Measurements from ENCODE around the gene ZC3H18.

Gene ZC3H18

DNA sequence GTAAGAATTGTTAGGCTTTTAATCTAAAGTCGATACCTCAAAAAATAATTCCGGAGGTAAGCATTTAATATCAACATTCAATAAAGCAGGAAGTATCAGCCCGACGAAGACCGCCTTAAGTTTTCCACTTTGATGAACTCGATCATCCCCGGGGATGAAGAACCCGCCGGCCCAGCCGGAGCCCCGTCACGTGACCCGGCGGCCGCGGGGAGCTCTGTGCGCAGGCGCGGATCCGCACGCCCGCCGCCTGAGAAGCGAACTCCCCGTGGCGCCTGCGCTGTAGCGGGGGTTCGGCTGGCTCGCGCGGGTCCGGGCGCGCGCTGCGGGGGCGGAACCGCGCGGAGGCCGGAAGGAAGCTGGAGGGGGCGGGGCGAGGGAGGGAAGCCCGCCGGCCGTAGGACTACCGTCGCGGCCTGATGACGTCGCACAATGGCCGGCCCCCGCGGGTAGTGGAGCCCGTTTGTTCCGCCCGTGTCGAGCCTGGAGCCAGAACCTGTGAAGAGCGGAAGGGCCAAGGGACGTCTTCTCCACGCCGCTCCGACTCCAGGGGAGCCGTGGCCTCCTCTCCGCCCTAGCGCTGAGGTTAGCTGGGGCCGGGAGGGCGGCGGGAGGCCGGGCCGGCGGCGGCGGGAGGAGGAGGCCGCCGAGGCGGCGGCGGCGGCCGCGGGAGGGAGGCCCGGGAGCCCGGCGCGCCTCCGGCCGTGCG lies at the start of gene ZC3H18:
TSS of gene ZC3H18 (plus strand) at position 419 of the 706 bp plus-strand sequence. CDS start 6,721 bp downstream, outside the sequence.
- in situ Hi-C loops (cut with MboI; ENCODE audit: low sequenced_read_pairs) = no loop called here

DNA sequence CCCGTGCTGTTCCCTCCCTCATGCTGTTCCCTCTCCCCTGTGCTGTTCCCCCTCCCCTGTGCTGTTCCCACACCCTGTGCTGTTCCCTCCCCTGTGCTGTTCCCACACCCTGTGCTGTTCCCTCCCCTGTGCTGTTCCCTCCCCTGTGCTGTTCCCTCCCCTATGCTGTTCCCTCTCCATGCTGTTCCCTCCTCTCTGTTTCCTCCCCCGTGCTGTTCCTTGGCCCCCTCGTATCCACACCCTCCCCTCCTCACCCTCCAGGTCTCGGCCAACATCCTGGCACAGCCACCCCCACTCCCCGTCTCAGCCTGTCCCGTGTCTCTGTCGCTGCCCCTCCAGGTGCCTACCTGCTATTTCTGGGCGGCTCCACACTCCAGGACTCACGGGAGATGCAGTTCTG lies 48.5 kb upstream of the ZC3H18 start:
- in situ Hi-C loops (cut with MboI; ENCODE audit: low sequenced_read_pairs) = no loop called here

DNA sequence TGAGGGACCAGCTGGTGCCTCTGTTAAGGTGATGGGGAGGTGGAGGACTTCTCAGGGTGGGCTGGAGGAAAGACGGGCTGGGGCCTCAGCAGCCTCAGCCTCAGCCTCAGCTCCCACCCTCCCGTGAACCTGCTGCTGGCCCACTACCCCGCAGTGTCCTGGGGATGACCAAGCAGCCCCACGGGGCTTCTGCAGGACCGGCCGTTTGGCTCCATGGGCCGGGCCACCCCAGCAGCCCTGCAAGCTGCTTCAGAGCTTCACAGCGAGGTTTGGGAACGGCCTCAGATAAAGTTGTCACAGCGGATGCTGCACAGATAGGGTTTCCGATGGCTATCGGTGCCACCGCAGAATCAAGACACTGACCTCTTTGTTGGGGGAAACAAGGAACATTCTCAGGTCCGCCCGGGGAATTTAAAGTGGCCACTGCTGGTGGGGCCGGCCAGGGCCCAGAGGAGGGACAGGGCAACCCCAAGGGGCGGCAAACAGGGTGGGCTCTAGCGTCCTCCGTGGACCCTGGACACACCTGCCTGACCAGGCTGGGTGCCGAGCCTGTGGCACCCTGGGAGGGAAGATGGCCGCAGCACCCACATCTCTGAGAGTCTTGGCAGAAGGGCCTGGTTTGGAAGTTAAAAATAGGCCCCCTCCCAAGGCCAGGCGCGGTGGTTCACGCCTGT lies 47.8 kb upstream of the ZC3H18 start:
- in situ Hi-C loops (cut with MboI; ENCODE audit: low sequenced_read_pairs) = no loop called here

DNA sequence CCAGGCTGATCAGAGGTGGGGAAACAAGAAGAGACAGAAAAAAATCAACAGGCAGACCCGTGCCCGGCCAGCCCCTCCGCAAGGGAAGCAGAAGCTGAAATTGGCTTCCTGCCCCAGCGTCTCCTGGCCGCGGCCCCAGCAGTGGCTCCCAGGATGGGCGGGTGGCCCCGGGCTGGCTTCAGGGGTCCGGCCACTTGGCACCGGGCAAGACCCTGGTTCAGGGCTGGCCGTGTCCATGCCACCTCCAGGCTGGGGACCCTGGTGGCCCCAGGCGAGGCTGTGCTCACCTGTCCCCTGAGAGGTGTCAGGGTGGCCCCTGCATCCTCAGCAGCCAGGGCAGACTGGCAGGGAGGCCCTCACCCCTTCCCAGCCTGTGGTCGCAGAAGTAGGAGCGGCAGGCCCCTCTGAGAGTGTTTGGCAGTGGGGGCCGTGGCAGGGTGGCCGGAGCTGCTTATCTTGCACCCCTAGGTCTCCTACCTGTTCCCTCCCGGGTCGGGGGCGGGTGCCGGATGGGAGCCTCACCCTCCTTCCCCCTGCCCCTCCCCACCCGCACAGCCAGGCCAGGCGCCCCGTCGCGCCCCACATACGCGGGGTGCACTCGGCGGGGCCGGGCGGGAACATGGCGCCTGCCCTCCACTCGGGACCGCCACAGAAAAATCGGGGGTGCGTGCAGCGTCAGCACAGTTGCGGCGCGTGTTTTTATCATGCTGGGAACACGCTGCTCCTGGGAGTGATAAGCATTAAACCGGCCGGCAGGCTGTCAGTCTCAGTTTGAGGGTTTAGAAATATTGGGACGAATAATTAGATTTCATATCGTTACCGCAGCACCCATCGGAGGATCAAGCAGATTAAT lies 46.7 kb upstream of the ZC3H18 start:
- in situ Hi-C loops (cut with MboI; ENCODE audit: low sequenced_read_pairs) = no loop called here

DNA sequence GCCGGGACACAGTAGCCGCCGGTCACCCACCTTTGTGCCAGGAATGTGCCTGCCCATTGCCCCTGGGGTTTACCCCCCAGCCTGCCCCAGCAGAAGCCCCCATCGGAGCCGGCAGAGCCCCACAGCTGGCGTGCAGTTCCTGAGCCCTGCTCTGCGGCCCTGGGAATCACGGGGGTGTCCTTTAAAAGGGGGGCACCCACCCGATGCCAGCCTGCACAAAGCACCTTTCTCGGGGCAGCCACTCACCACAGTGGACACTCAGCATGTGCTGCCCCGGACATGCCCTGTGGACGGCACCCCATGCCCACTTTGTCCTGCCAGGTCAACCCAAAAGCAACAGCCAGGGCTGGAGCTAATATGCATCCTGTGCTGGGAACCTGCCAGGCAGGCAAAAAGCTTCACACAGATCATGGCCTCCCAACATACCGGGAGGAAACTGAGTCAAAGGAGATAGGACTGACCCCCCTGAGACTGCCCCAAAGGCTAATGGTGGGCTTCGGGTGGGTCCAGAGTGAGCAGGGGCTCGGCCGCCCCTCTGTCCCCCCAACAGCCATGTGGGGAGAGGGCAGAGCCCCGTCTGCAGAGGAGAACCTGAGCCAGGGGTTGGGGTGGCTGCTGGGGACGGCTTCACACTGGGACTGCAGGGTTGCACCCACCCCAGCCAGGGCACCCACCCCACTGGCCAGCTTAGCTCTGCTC lies 45.8 kb upstream of the ZC3H18 start:
- in situ Hi-C loops (cut with MboI; ENCODE audit: low sequenced_read_pairs) = no loop called here

DNA sequence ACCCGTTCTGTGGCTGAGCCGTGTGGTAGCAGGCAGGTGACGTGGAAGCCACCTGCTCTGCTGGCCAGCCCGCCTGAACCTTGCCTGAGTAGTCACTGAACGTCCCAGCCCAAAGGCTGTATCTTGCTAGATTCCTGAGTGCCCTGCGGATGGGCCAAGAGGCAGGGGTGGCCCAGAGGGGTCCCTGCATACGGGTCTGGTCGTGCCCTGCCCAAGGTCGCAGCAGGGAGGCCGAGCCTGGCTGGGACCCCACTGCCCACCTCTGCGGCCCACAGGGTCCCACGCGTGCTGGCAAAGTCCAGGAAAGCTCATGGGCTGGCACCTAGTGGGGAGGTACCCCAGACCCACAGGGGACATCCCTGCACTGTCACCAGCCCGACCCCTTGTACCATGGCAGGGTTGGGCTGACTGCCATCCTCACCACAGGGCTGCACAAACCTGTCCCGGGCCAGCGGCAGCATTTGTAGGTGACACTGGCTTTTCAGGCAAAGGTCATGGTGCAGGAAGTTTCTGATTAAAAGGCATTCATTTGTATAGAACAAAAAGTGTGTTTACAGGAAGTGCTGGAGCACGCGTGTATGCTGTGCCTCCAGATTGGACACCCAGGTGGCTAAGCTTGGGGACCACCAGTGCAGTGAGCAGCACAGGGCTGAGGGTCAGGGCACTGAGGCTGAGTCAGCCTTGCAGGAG lies 45.1 kb upstream of the ZC3H18 start:
- in situ Hi-C loops (cut with MboI; ENCODE audit: low sequenced_read_pairs) = no loop called here

DNA sequence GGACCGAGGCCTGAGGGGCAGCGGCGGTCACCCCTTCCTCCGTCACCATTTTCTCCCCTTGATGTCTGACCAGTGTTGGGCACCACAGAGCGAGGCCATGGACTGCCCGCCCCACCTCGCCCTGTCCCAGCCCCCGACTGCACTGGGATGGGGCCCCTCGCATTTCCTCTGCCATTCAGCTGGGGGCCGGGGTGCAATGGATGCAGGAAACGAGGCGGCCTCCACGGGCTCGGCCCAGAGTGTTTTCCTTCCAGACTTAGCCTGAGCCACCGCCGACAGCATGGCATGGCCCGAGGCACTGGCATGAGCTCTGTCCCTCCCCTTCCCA lies 44.6 kb upstream of the ZC3H18 start:
- in situ Hi-C loops (cut with MboI; ENCODE audit: low sequenced_read_pairs) = no loop called here

DNA sequence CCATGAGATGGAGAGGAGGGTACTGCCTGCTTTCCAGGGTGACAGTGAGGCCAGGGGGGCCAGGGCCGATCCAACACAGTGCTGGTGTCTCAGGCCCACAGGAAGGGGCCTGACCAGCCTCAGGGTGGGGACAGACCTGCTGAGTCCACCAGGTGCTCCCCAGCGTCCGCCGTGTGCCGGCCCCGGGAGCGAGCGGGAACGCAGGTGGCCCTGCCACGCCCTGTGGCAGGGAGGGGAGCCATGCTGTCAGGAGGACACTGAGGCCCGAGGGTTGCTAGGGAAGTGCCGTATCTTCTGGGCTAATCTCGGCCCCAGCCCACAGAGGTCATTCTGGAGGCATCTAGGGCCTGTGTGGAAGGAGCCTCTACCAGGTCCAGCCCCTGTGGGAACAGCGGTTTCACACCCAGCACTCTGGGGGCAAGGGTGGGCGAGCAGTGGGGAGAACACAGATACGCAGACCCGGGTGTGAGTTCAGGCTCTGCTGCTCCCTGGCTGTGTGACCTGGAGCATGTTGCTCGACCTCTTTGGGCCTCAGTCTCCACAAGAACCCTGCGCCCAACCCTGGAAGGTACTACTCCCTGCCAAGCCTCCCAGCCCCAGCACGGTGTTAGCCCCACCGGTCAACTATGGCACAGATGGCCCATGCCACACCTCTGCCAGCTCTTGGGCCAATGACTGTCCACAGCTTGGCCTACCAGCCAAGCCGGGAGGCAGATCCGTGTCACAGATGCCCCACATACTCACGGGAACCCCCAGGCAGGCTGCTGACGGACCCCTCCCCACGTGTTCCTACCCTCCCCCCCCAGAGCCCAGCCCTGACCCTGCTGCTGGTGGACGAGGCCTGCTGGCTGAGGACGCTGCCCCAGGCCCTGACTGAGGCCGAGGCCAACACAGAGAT lies 43.9 kb upstream of the ZC3H18 start:
- in situ Hi-C loops (cut with MboI; ENCODE audit: low sequenced_read_pairs) = no loop called here

DNA sequence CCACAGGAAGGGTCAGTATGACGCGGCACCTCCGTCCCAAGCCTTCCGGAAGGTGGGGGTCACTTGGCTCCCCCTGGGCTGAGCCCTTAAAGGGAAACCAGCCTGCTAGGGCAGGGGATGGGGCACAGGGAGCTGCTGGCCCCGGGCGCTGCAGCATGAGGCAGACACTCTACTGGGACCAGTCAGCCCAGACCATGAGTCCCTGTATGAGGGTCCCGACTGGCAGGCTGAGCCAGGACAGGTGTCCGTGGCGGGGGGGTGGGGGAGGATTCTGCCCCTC lies 43.4 kb upstream of the ZC3H18 start:
- in situ Hi-C loops (cut with MboI; ENCODE audit: low sequenced_read_pairs) = no loop called here

DNA sequence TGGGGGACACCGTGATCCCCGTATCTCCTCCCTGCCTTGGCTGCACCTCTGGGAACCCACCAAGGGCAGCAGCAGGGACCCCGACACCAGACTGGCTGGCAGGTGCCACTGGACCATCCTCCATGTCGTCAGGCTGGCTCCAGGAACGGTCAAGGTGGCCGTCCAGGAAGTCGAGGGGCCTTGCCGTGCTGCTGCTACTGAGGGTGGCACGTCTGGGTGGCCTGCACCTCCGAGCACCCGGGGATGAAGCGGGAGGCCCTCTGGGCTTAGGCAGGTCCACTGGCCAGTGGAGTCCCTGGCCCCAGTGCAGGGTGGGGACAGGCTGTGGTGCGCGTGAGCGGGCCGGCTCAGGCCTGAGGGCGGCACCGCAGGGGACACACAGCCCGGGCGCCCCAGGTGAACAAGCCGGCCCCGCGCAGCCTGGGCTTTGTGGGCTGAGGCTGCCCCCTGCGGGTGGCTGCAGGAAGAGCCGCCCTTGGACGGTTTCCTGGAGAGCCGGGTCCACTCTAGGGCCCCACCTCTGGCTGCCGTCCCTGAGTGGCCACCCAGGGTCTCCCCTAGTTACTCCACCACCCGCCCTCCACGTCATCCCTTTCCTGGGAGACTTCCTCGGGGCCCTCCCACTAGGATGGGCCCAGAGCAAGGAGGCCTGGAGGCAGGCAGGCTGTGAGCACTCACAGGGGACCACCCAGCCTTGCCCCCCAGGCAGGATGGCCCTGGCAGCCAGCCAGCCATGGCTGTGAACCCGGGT lies 42.8 kb upstream of the ZC3H18 start:
- in situ Hi-C loops (cut with MboI; ENCODE audit: low sequenced_read_pairs) = no loop called here

DNA sequence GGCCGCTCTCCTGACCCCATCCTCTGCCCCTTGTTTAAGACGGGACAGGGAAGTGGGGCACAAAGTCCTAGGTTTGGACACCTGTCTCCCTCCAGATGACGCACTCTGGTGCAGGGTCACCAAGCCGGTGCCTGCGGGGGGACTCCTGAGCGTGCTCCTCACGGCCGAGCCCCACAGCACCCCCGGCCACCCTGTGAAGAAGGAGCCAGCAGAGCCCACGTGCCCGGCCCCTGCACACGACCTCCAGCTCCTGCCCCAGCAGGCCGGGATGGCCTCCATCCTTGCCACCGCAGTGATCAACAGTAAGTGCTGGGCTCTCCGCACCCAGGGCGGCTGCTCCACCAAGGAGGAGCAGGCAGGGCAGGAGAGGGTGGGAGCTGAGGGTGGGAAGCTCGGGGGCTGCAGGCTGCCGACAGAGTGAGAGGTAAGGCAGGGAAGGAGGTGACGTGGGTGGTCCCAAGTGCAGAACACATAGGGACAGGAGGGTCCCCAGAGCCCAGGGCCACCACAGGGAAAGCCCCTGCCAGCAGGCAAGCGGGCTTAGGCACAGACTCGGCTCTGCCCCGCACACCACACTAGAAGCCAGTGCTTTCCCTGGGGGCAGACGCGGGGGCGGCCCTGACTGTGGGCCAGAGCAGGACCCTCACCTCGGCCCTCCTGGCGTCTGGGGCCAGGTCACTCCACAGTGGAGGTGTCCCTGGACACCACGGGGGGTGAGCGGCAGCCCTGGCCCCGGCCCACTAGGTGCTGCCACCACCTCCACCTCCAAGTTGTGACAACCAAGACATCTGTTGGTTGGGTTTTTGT lies 42.1 kb upstream of the ZC3H18 start:
- in situ Hi-C loops (cut with MboI; ENCODE audit: low sequenced_read_pairs) = no loop called here

DNA sequence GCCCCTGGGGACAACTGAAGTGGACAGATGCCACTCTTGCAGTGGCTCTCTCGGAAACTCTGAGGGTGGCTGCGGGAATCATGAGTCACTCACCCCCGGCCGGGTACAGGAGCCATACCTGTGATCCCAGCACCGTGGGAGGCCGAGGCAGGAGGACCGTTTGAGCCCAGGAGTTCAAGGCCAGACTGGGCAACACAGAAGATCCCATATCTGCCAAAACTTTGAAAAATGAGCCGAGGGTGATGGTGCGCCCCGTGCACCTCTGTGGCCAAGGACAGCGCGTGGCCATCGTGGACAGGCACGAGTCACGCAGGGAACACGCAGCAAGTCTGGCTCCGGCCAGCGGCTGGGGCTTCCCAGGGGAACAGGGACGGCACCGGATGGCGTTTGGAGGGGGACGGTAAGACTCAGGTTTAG lies 41.3 kb upstream of the ZC3H18 start:
- in situ Hi-C loops (cut with MboI; ENCODE audit: low sequenced_read_pairs) = no loop called here

DNA sequence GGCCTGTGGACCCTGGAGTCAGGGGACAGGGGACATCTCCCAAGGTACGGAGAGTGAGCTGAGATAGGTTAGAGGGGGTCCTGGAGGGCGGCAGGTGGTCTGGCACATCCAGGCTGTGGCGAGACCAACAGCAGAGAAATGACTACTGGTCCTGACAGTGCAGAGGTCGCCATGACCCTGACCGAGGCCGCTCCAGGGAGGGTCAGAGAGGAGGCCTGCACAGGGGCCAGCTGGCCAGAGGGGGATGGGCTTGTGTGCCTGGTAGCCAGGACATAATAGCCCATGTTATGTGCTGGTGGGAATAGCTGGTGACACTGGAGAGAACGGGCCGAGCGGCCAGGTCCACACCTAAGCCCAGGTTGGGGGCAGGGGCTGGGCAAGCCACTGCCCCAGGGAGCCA lies 40.6 kb upstream of the ZC3H18 start:
- in situ Hi-C loops (cut with MboI; ENCODE audit: low sequenced_read_pairs) = no loop called here

DNA sequence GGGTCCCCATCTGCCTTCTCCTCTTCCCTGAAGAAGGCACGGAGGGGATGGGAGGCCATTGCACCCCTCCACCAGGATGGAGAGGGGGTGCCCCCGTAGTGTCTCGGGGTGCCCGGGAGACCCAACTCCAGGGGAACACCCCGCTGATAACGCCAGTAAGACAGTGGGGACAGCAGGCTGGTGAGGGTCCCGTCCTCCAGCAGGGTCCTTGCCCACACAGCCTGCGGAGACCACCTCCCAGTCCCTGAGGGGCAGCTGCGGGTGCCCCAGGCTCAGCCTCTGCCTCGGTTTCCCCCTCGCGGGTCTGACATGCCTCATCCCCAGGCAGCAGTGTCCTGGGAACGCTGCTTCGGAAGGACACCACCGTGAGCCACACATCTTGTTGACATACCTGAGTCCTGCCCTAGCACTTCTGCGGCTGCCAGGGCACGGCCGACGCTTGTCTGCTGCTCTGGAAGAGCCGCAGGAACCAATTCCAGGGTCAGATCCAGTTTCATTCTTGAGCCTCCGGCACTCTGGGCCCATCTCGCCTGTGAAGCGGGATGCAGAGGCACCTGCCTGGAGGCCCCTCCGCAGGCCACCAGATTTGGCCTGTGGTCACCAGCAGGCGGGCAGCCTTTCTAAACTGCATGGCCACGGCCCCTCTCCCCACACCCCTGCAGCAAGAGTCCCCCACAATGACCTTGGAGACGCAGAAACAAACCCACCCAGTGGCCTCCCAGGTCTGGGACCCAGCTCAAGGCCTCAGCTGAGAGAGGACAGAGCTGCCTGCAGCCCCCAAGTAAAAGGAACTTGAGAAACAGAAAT lies 39.9 kb upstream of the ZC3H18 start:
- in situ Hi-C loops (cut with MboI; ENCODE audit: low sequenced_read_pairs) = no loop called here

DNA sequence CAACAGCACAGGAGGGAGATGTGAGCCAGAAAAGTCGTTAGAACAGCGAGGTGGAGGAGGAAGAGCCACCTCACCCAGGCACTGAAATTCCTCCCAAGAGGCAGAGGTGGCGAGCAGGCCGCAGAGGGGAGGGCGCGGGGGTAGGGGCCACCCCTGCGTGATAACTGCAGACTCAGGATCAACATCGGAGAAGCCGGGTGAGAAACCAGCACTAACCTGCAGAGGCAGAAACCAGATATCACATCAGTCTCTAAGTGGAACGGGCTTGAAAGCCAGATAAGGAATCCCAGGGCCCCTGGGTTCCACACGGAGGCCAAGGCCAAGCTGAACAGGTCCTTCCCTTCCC lies 39.4 kb upstream of the ZC3H18 start:
- in situ Hi-C loops (cut with MboI; ENCODE audit: low sequenced_read_pairs) = no loop called here

DNA sequence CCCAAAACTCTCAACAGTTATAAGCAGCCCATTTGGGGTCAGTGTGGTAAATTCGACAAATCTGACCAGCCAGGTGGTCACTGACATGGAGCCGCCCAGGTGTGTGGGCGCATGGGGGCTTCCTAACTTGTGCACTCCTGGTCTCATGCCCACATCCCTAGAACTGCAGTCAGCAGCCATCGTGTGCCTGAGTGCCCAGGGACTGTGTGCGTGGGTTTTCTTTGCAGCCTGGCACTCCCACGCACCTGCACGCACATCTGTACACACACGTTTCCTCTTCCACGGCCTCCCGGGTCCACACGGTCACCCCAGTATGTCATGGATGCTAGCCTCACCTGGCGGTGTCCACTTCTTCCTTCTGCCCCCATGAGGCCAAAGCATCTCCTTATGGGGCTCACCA lies 38.9 kb upstream of the ZC3H18 start:
- in situ Hi-C loops (cut with MboI; ENCODE audit: low sequenced_read_pairs) = no loop called here

DNA sequence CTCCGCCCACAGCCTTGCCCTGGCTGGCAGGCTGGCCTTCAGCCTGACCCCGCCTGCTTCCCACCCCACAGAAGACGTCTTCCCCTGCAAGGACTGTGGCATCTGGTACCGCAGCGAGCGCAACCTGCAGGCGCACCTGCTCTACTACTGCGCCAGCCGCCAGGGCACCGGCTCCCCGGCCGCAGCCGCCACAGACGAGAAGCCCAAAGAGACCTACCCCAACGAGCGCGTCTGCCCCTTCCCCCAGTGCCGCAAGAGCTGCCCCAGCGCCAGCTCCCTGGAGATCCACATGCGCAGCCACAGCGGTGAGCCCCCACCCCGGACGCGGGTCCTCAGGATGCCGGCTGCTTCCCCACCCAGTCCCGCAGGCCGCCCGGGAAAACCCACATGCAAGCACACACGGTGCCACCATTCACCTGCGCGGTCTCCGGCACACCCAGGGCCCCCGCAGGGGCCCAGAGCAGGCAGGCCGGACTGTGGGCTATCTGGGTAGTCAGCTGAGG lies 38.2 kb upstream of the ZC3H18 start:
- in situ Hi-C loops (cut with MboI; ENCODE audit: low sequenced_read_pairs) = no loop called here

All from HL-60/S4 treated with retinoic acid at 250 ng/mL for 4 days and 3 days (cell line).